Measurements from ENCODE around the gene KLF1.

KLF1 gene

GRCh38 chr19:12912571-12912970, 25.6 kb upstream of the KLF1 start:
- no peak overlapping the region for H3K4me3 ChIP-seq (ENCODE audit: severe bottlenecking)
- ATAC-seq (ENCODE audit: low read depth) (no peak), DNase-seq (ENCODE audit: low spot score) (no peak)
- no peaks in the 10 kb centered on the region for H3K27me3 ChIP-seq (ENCODE audit: insufficient read depth, poor library complexity, severe bottlenecking)
- H3K36me3 ChIP-seq (ENCODE audit: low read depth) = no peaks in the 10 kb centered on the region
- H3K4me1 ChIP-seq (ENCODE audit: insufficient read depth, poor library complexity, severe bottlenecking) = no peaks in the 10 kb centered on the region
- no peak overlapping the region for H3K27ac ChIP-seq (ENCODE audit: poor library complexity, severe bottlenecking)
- no peak for TF ChIP-seq CTCF (IDR thresholded peaks at IDR 0.05; ENCODE audit: poor library complexity, severe bottlenecking)
- H3K9me3 ChIP-seq (ENCODE audit: severe bottlenecking) = no peaks in the 10 kb centered on the region

GRCh38 chr19:12907166-12907565, 20.2 kb upstream of the KLF1 start:
- ATAC-seq (ENCODE audit: low read depth) (no peak), DNase-seq (ENCODE audit: low spot score) (no peak)
- Histone ChIP-seq H3K27me3 (ENCODE audit: insufficient read depth, poor library complexity, severe bottlenecking) (no peaks in the 10 kb centered on the region), H3K36me3 (ENCODE audit: low read depth) (no peaks in the 10 kb centered on the region), H3K27ac (ENCODE audit: poor library complexity, severe bottlenecking) (no peak overlapping the region), H3K4me1 (ENCODE audit: insufficient read depth, poor library complexity, severe bottlenecking) (no peaks in the 10 kb centered on the region), H3K4me3 (ENCODE audit: severe bottlenecking) (no peak overlapping the region), H3K9me3 (ENCODE audit: severe bottlenecking) (no peaks in the 10 kb centered on the region)
- no peak for TF ChIP-seq CTCF (IDR thresholded peaks at IDR 0.05; ENCODE audit: poor library complexity, severe bottlenecking)

- H3K4me3 ChIP-seq (ENCODE audit: severe bottlenecking) = no peak overlapping the region
- TF ChIP-seq CTCF (IDR thresholded peaks at IDR 0.05; ENCODE audit: poor library complexity, severe bottlenecking) = no peak
- no peaks in the 10 kb centered on the region for H3K9me3 ChIP-seq (ENCODE audit: severe bottlenecking)
- ATAC-seq (ENCODE audit: low read depth) = peak; percentile 17; the same call in 1 of the 3 replicates
- no peaks in the 10 kb centered on the region for H3K27me3 ChIP-seq (ENCODE audit: insufficient read depth, poor library complexity, severe bottlenecking)
- H3K27ac ChIP-seq (ENCODE audit: poor library complexity, severe bottlenecking) = no peak overlapping the region
- no peak for DNase-seq (ENCODE audit: low spot score)
- no peaks in the 10 kb centered on the region for H3K36me3 ChIP-seq (ENCODE audit: low read depth)
- no peaks in the 10 kb centered on the region for H3K4me1 ChIP-seq (ENCODE audit: insufficient read depth, poor library complexity, severe bottlenecking)
These were observed 13.0 kb upstream of the KLF1 start for GRCh38 chr19:12899891-12900518.

- ATAC-seq (ENCODE audit: low read depth) = no peak
- no peak for TF ChIP-seq CTCF (IDR thresholded peaks at IDR 0.05; ENCODE audit: poor library complexity, severe bottlenecking)
These were observed 9.5 kb upstream of the KLF1 start for GRCh38 chr19:12896460-12896859.

GRCh38 chr19:12893582-12893981, 6.6 kb upstream of the KLF1 start:
- H3K4me1 ChIP-seq (ENCODE audit: insufficient read depth, poor library complexity, severe bottlenecking) = no peaks in the 10 kb centered on the region
- DNase-seq (ENCODE audit: low spot score) (no peak), ATAC-seq (ENCODE audit: low read depth) (no peak)
- no peaks in the 10 kb centered on the region for H3K27me3 ChIP-seq (ENCODE audit: insufficient read depth, poor library complexity, severe bottlenecking)
- H3K4me3 ChIP-seq (ENCODE audit: severe bottlenecking) = no peak overlapping the region
- H3K9me3 ChIP-seq (ENCODE audit: severe bottlenecking) = no peaks in the 10 kb centered on the region
- H3K36me3 ChIP-seq (ENCODE audit: low read depth) = no peaks in the 10 kb centered on the region
- no peak for TF ChIP-seq CTCF (IDR thresholded peaks at IDR 0.05; ENCODE audit: poor library complexity, severe bottlenecking)
- H3K27ac ChIP-seq (ENCODE audit: poor library complexity, severe bottlenecking) = no peak overlapping the region

More at GRCh38 chr19:12896460-12896859, 9.5 kb upstream of the KLF1 start:
- Histone ChIP-seq H3K4me3 (ENCODE audit: severe bottlenecking) (no peak overlapping the region), H3K27me3 (ENCODE audit: insufficient read depth, poor library complexity, severe bottlenecking) (no peaks in the 10 kb centered on the region), H3K27ac (ENCODE audit: poor library complexity, severe bottlenecking) (no peak overlapping the region), H3K9me3 (ENCODE audit: severe bottlenecking) (no peaks in the 10 kb centered on the region), H3K36me3 (ENCODE audit: low read depth) (no peaks in the 10 kb centered on the region), H3K4me1 (ENCODE audit: insufficient read depth, poor library complexity, severe bottlenecking) (no peaks in the 10 kb centered on the region)
- no peak for DNase-seq (ENCODE audit: low spot score)
